Measurements from ENCODE around the gene TEAD4.

TEAD4 gene

GRCh38 chr12:3020850-3021435 lies 61.7 kb downstream of the TEAD4 start:
- TF ChIP-seq, protein P1, sequence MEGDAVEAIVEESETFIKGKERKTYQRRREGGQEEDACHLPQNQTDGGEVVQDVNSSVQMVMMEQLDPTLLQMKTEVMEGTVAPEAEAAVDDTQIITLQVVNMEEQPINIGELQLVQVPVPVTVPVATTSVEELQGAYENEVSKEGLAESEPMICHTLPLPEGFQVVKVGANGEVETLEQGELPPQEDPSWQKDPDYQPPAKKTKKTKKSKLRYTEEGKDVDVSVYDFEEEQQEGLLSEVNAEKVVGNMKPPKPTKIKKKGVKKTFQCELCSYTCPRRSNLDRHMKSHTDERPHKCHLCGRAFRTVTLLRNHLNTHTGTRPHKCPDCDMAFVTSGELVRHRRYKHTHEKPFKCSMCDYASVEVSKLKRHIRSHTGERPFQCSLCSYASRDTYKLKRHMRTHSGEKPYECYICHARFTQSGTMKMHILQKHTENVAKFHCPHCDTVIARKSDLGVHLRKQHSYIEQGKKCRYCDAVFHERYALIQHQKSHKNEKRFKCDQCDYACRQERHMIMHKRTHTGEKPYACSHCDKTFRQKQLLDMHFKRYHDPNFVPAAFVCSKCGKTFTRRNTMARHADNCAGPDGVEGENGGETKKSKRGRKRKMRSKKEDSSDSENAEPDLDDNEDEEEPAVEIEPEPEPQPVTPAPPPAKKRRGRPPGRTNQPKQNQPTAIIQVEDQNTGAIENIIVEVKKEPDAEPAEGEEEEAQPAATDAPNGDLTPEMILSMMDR (conservative IDR thresholded peaks at IDR 0.05; ENCODE audit: low read depth, low read length): no peak
- no peak overlapping the region for H3K4me3 ChIP-seq (ENCODE audit: low read depth, low read length)
- DNase-seq (ENCODE audit: low read depth): no peak

DNA sequence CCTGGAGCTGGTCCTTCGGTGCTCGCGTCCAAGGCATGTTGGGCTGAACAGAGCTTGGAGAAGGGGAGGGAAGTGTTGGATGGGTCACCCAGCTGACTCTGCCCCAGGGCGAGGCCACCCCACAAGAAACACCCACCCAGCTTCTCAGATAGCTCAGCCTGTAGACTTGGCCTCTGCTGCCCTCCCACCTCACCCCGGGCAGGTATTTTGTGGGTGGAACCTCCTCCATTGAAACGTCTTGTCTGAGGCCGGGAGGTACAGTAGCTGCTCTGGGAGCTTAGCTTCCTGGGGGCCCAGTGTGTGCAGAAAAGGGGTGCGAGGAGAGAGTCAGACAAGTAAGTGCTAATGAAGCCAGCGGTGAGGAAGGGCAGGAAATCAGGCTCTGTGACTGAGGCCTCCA lies 63.2 kb downstream of the TEAD4 start:
- DNase-seq (ENCODE audit: low read depth): no peak
- no peak overlapping the region for H3K4me3 ChIP-seq (ENCODE audit: low read depth, low read length)
- TF ChIP-seq, protein P1 (conservative IDR thresholded peaks at IDR 0.05; ENCODE audit: low read depth, low read length): no peak

GRCh38 chr12:3022961-3023360 lies 63.8 kb downstream of the TEAD4 start:
- TF ChIP-seq, protein P1 (conservative IDR thresholded peaks at IDR 0.05; ENCODE audit: low read depth, low read length): no peak
- no peak overlapping the region for H3K4me3 ChIP-seq (ENCODE audit: low read depth, low read length)
- no peak for DNase-seq (ENCODE audit: low read depth)

DNA sequence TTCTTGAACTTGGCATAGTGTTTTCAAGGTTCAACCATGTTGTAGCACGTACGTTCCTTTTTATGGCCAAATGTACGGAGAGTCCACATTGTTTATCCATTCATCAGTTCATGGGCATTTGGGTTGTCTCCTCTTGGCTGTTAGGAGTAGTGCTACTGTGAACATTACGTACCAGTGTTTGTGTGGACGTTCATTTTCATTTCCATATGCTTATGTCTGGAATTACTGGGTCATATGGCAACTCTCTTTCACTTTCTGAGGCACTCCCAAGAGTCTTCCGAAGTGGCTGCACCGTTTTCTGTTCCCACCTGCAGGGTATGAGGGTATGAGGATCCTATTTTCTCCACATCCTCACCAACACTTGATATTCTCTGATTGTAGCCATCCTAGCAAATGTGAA lies 68.9 kb downstream of the TEAD4 start:
- TF ChIP-seq, protein P1 (conservative IDR thresholded peaks at IDR 0.05; ENCODE audit: low read depth, low read length): no peak
- no peak overlapping the region for H3K4me3 ChIP-seq (ENCODE audit: low read depth, low read length)
- no peak for DNase-seq (ENCODE audit: low read depth)

- TF ChIP-seq, protein P1 (conservative IDR thresholded peaks at IDR 0.05; ENCODE audit: low read depth, low read length): no peak
- no peak overlapping the region for H3K4me3 ChIP-seq (ENCODE audit: low read depth, low read length)
- no peak for DNase-seq (ENCODE audit: low read depth)
These were observed 71.7 kb downstream of the TEAD4 start for GRCh38 chr12:3030821-3031429.

- no peak overlapping the region for H3K4me3 ChIP-seq (ENCODE audit: low read depth, low read length)
- TF ChIP-seq, protein P1 (conservative IDR thresholded peaks at IDR 0.05; ENCODE audit: low read depth, low read length): no peak
- DNase-seq (ENCODE audit: low read depth): no peak
These were observed 73.0 kb downstream of the TEAD4 start for GRCh38 chr12:3032161-3032560.

Measured in choroid plexus epithelial cell (primary cell).